ENCODE measurements around the gene QPRT. TPM values are rescaled to one million over a fixed set of nuclear protein-coding genes. Genes with fewer than 3 reads are reported as not detected.
A peak's percentile ranks its signal among the peaks of the same experiment; 100 is the strongest.

QPRT gene
- total and polyA plus RNA-seq, 2 experiments from 2014 or later: 65.4 to 128 TPM

- H3K9me3 Mint-ChIP-seq: no peaks in the 10 kb centered on the region
- H3K36me3 ChIP-seq (ENCODE audit: insufficient read depth): no peaks in the 10 kb centered on the region
- no peak for TF ChIP-seq EZH2phosphoT487 (IDR thresholded peaks at IDR 0.05; ENCODE audit: unreplicated experiment)
- TF ChIP-seq CTCF (conservative IDR thresholded peaks at IDR 0.05; ENCODE audit: low read depth in 2 of 2): 0 out of 4 replicates have a peak, but pooled peaks of 1 of the 2 experiments have one; percentile 2
- no peaks in the 10 kb centered on the region for H4K20me1 ChIP-seq (replicated peaks; ENCODE audit: insufficient read depth)
- no peak overlapping the region for H3K4me3 ChIP-seq
- H3K79me2 ChIP-seq (replicated peaks; ENCODE audit: insufficient read depth): no peaks in the 10 kb centered on the region
- H2AFZ ChIP-seq: 0 out of 2 replicates have a peak overlapping the region, but pooled peaks have one; percentile 47
- H3K27me3 Mint-ChIP-seq (ENCODE audit: insufficient read depth, low read depth, poor library complexity): peaks cover 17% of the 10 kb centered on the region
- H3K9me2 ChIP-seq (ENCODE audit: insufficient read depth): no peaks in the 10 kb centered on the region
- H3K27me3 ChIP-seq (ENCODE audit: insufficient read depth): no peaks in the 10 kb centered on the region
- H3K4me1 Mint-ChIP-seq: no peaks in the 10 kb centered on the region; the same call in 1 of the 3 replicates
- no peak overlapping the region for H3K27ac Mint-ChIP-seq
- no peaks in the 10 kb centered on the region for H3K36me3 Mint-ChIP-seq (ENCODE audit: low read depth)
- ATAC-seq (peak; percentile 87), DNase-seq (ENCODE audit: low spot score) (no peak)
- H3K4me3 Mint-ChIP-seq: no peak overlapping the region
- no peak overlapping the region for H3K4me2 ChIP-seq
- H3K4me1 ChIP-seq (ENCODE audit: insufficient read depth): no peaks in the 10 kb centered on the region; the same call in 1 of the 2 replicates
- H3K27ac ChIP-seq (ENCODE audit: low read depth): no peak overlapping the region
- H3F3A ChIP-seq (replicated peaks; ENCODE audit: low read depth): no peaks in the 10 kb centered on the region
These were observed 22.1 kb upstream of the QPRT start for GRCh38 chr16:29656688-29657523.

- Histone ChIP-seq H3F3A (replicated peaks; ENCODE audit: low read depth) (no peaks in the 10 kb centered on the region), H3K4me2 (no peak overlapping the region), H3K79me2 (replicated peaks; ENCODE audit: insufficient read depth) (no peaks in the 10 kb centered on the region), H3K27me3 (ENCODE audit: insufficient read depth) (no peaks in the 10 kb centered on the region), H3K4me1 (ENCODE audit: insufficient read depth) (no peaks in the 10 kb centered on the region; the same call in 1 of the 2 replicates), H3K27ac (ENCODE audit: low read depth) (no peak overlapping the region), H2AFZ (no peak overlapping the region), H4K20me1 (replicated peaks; ENCODE audit: insufficient read depth) (no peaks in the 10 kb centered on the region), H3K36me3 (ENCODE audit: insufficient read depth) (no peaks in the 10 kb centered on the region), H3K9me2 (ENCODE audit: insufficient read depth) (no peaks in the 10 kb centered on the region), H3K4me3 (no peak overlapping the region)
- DNase-seq (ENCODE audit: low spot score) (no peak), ATAC-seq (no peak)
- H3K4me3 Mint-ChIP-seq: no peak overlapping the region; the same call in 2 of the 3 replicates
- H3K4me1 Mint-ChIP-seq: peaks cover 11% of the 10 kb centered on the region
- H3K27ac Mint-ChIP-seq: no peak overlapping the region
- peaks cover 17% of the 10 kb centered on the region for H3K27me3 Mint-ChIP-seq (ENCODE audit: insufficient read depth, low read depth, poor library complexity)
- no peaks in the 10 kb centered on the region for H3K9me3 Mint-ChIP-seq
- no peaks in the 10 kb centered on the region for H3K36me3 Mint-ChIP-seq (ENCODE audit: low read depth)
- TF ChIP-seq ETS1 (IDR thresholded peaks at IDR 0.05) (no peak), ZNF331 (CRISPR knock-in tag; IDR thresholded peaks at IDR 0.05; ENCODE audit: low read depth) (no peak), POLR2AphosphoS5 (IDR thresholded peaks at IDR 0.05; ENCODE audit: low read depth) (no peak), REST (IDR thresholded peaks at IDR 0.05; ENCODE audit: unreplicated experiment) (no peak), ZNF462 (CRISPR knock-in tag; IDR thresholded peaks at IDR 0.05) (no peak)
These were observed 20.3 kb upstream of the QPRT start for GRCh38 chr16:29658705-29659104.

Measured in GM23338 (cell line).